ENCODE data around the gene CEP70.
"Not testable (repeated sequence)": the region's sequence is repeated elsewhere in the genome, so short reads cannot be mapped to it uniquely, and the experiment has no call there.

The CEP70 gene

GRCh38 chr3:138467931-138468330 is 126.1 kb downstream of the CEP70 start:
- no peak for DNase-seq

GRCh38 chr3:138465925-138466324 is 128.1 kb downstream of the CEP70 start:
- DNase-seq: no peak

GRCh38 chr3:138465451-138465850 is 128.6 kb downstream of the CEP70 start:
- no peak for DNase-seq

GRCh38 chr3:138464491-138464860 is 129.6 kb downstream of the CEP70 start:
- no peak for DNase-seq

- no peak for DNase-seq
These were observed 130.2 kb downstream of the CEP70 start for GRCh38 chr3:138463724-138464490.

GRCh38 chr3:138461896-138462295 is 132.2 kb downstream of the CEP70 start:
- DNase-seq: no peak

- no peak for DNase-seq
These were observed 132.8 kb downstream of the CEP70 start for GRCh38 chr3:138461246-138461645.

GRCh38 chr3:138460536-138461205 is 133.4 kb downstream of the CEP70 start:
- DNase-seq: no peak

- no peak for DNase-seq
These were observed 134.2 kb downstream of the CEP70 start for GRCh38 chr3:138459619-138460535.

GRCh38 chr3:138458774-138459499 is 135.1 kb downstream of the CEP70 start:
- no peak for DNase-seq

GRCh38 chr3:138457863-138458735 is 136.0 kb downstream of the CEP70 start:
- DNase-seq: no peak

GRCh38 chr3:138456961-138457862 is 136.8 kb downstream of the CEP70 start:
- DNase-seq: no peak

GRCh38 chr3:138455801-138456716 is 138.0 kb downstream of the CEP70 start:
- no peak for DNase-seq

- DNase-seq: not testable (repeated sequence)
These were observed 140.1 kb downstream of the CEP70 start for GRCh38 chr3:138453940-138454339.

GRCh38 chr3:138452436-138452835 is 141.6 kb downstream of the CEP70 start:
- DNase-seq: no peak

- DNase-seq: no peak
These were observed 142.4 kb downstream of the CEP70 start for GRCh38 chr3:138451595-138452162.

- no peak for DNase-seq
These were observed 143.2 kb downstream of the CEP70 start for GRCh38 chr3:138450704-138451424.

GRCh38 chr3:138450181-138450580 is 143.9 kb downstream of the CEP70 start:
- DNase-seq: no peak

All from DMS79 (cell line).